GM12878 (cell line): ENCODE results near the gene FHIP2A. TPM values are rescaled to one million over a fixed set of nuclear protein-coding genes. Genes with fewer than 3 reads are reported as not detected.

Experiments used
- ATAC-seq: fragments of 200-7000 bp; cut with Tn5 transposase; 3 replicates; pipeline ENCODE4 v1.9.1; 2020; ENCODE audit warnings: mild to moderate bottlenecking, moderate library complexity
- BruUV-seq: library from RNA; stranded (reverse); fragments of 400-500 nt; replicated peaks from 2 replicates; lab custom pipeline; 2021; lab: Mats Ljungman, UMichigan
- CTCF ChIA-PET: fragments of 300-600 bp; sonication (Branson Sonifier 250); formaldehyde crosslinking; extraction: SDS; loops from one replicate; lab custom pipeline; 2021; ENCODE audit warnings: inconsistent platforms; lab: Yijun Ruan, JAX
- POLR2A ChIA-PET: fragments of 350-600 bp; formaldehyde crosslinking; extraction: SDS; loops from one replicate; lab custom pipeline; 2021; ENCODE audit warnings: inconsistent platforms; lab: Charles Lee
- RAD21 ChIA-PET: fragments of 300-600 bp; sonication (Branson Sonifier 250); formaldehyde crosslinking; loops from one replicate; lab custom pipeline; 2023; ENCODE audit warnings: antibody characterized with exemption; ENCODE audit not compliant: unreplicated experiment; lab: Charles Lee
- SMC1A ChIA-PET: fragments of 300-600 bp; sonication (Branson Sonifier 250); formaldehyde crosslinking; loops from one replicate; lab custom pipeline; 2023; ENCODE audit not compliant: unreplicated experiment, uncharacterized antibody; lab: Charles Lee
- DNase-seq: peaks from one replicate; pipeline ENCODE4 v3.0.0-alpha.2; 2011; ENCODE audit warnings: low read depth, low spot score
- FAIRE-seq: peaks from 3 replicates; lab custom pipeline; 2011; peaks lifted over from hg19 to GRCh38; lab: Jason Lieb, UNC
- H2AFZ ChIP-seq: 2 replicates; pipeline ENCODE4 v1.6.0; 2011; ENCODE audit warnings: low read depth, low read length, control low read depth; ENCODE audit not compliant: control insufficient read depth
- H3K27ac ChIP-seq: 2 replicates; pipeline ENCODE4 v1.5.1; 2011; ENCODE audit warnings: control low read depth; ENCODE audit not compliant: control insufficient read depth, insufficient read depth
- H3K27me3 ChIP-seq, 2 experiments: replicated peaks in 1 of 2; 2 replicates each; pipeline versions ENCODE4 v1.6.0 to v1.6.1; 2011; ENCODE audit warnings: low read length in 1 of 2; ENCODE audit not compliant: control insufficient read depth in 2 of 2, insufficient read depth in 2 of 2
- H3K36me3 ChIP-seq, 2 experiments: 2 replicates each; pipeline ENCODE4 v1.5.1; 2011; ENCODE audit warnings: low read length in 1 of 2; ENCODE audit not compliant: control insufficient read depth in 2 of 2, insufficient read depth in 2 of 2
- H3K4me1 ChIP-seq: 2 replicates; pipeline ENCODE4 v1.6.1; 2011; ENCODE audit warnings: mild to moderate bottlenecking, low read length, moderate library complexity, mixed read lengths; ENCODE audit not compliant: control insufficient read depth, insufficient read depth
- H3K4me2 ChIP-seq: 2 replicates; pipeline ENCODE4 v1.6.0; 2011; ENCODE audit warnings: control low read depth; ENCODE audit not compliant: control insufficient read depth, insufficient read depth
- H3K4me3 ChIP-seq: fragments of 200-600 bp; sonication (generic); 2 replicates; pipeline ENCODE4 v1.5.1; 2016
- H3K79me2 ChIP-seq: 2 replicates; pipeline ENCODE4 v1.6.0; 2011; ENCODE audit warnings: low read length; ENCODE audit not compliant: control insufficient read depth, insufficient read depth
- H3K9ac ChIP-seq: 2 replicates; pipeline ENCODE4 v1.8.0; 2011; ENCODE audit warnings: low read length, control low read depth, mixed read lengths; ENCODE audit not compliant: control insufficient read depth, insufficient read depth
- H3K9me3 ChIP-seq: replicated peaks from 3 replicates; pipeline ENCODE4 v1.5.1; 2011; ENCODE audit warnings: mild to moderate bottlenecking, low read length; ENCODE audit not compliant: control insufficient read depth, insufficient read depth
- H4K20me1 ChIP-seq: 2 replicates; pipeline ENCODE4 v1.6.0; 2011; ENCODE audit not compliant: control insufficient read depth, insufficient read depth
- CREB1 ChIP-seq: IDR thresholded peaks from 2 replicates; pipeline ENCODE4 v1.6.1; 2012; ENCODE audit warnings: low read depth, mild to moderate bottlenecking, inconsistent platforms
- MEF2A ChIP-seq: IDR thresholded peaks from 2 replicates; pipeline ENCODE4 v1.6.1; 2011; ENCODE audit warnings: low read depth, mild to moderate bottlenecking, low read length, moderate library complexity; ENCODE audit not compliant: insufficient read depth
- MYB ChIP-seq: fragments of 150-350 bp; IDR thresholded peaks from 2 replicates; pipeline ENCODE4 v1.6.1; 2014; ENCODE audit warnings: mild to moderate bottlenecking, low read depth, low read length, borderline replicate concordance
- NR2C2 ChIP-seq: IDR thresholded peaks from 2 replicates; pipeline ENCODE4 v1.6.1; 2011; ENCODE audit warnings: borderline replicate concordance, low read depth; ENCODE audit not compliant: control insufficient read depth, insufficient read length
- PML ChIP-seq: IDR thresholded peaks from 2 replicates; pipeline ENCODE4 v1.6.1; 2012; ENCODE audit warnings: low read length, inconsistent platforms
- TCF7 ChIP-seq: IDR thresholded peaks from 2 replicates; pipeline ENCODE4 v1.6.1; 2014; ENCODE audit warnings: antibody characterized with exemption, borderline replicate concordance
- in situ Hi-C: fragments of 300-500 bp; cut with MboI; formaldehyde crosslinking; loops from 9 replicates; pipeline ENCODE4 v1.14.3; 2018; ENCODE audit warnings: mixed read lengths
- intact Hi-C: fragments of 100-400 bp; cut with micrococcal nuclease; formaldehyde crosslinking; loops from one replicate; pipeline ENCODE4 v1.14.2; 2022; ENCODE audit not compliant: unreplicated experiment
- polyA plus RNA-seq, 11 experiments: library from polyadenylated mRNA; depleted of rRNA in 4 of 11; unstranded in 6 of 11; stranded (reverse) in 5 of 11; fragments of >200 nt; fragmentation: Nextera tagmentation in 4 of 11; fragmentation: Illumina TruSeq in 1 of 11; extraction: Ambion mirVana in 4 of 11; extraction: Trizol in 1 of 11; gene quantifications; 1 replicate in 1 of 11; 2 replicates in 10 of 11; pipeline versions ENCODE4 v1.2.1 to v1.2.3, GENCODE V29; 2011 to 2016; ENCODE audit warnings: inconsistent platforms in 2 of 11, missing spikeins in 2 of 11, low read depth in 1 of 11
- total RNA-seq, 4 experiments: library from RNA; depleted of rRNA in 3 of 4; stranded (reverse); fragments of >200 nt in 3 of 4; fragmentation: Illumina TruSeq in 1 of 4; extraction: Trizol in 1 of 4; gene quantifications; 2 replicates each; pipeline versions ENCODE4 v1.2.1 to v1.2.3, GENCODE V29; 2013 to 2021
- TF ChIP-seq, protein P1 (sequence below): fragments of 450-650 bp; IDR thresholded peaks from 2 replicates; pipeline ENCODE4 v1.6.1; 2017; ENCODE audit warnings: low read depth, mild to moderate bottlenecking, moderate library complexity

FHIP2A gene
- total and polyA plus RNA-seq, 10 of the 15 experiments (the other 5 are each of a cell fraction or from before 2014, with no cell fraction given): 6.8 to 30.4 (median 17.0) TPM

DNA sequence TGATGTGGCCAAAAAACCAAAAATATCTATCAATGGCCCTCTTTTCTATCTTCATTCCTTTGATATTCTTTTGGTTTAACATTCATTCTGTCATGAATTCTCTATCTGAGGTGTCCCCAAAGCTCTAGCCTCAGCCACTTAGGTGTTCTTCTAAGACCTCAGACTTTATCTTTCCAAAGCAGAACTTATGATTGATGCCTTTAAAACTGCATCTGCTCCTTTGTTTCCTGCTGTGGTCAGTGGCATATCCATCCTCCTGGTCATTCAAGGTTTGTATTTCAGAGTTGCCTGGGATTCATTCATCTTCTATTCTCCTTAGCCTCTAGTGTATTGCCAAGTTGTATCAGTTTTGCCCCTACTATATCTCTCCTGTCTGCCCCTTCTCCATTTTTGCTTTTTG is 30.6 kb downstream of the FHIP2A start:
- ChIA-PET RAD21 (no interaction called here), CTCF (interaction anchor here (1.3 kb wide), 1 partner anchor 28 kb away, joined by 3 read pairs; no protein-coding TSS in a partner anchor), SMC1A (interaction anchor here (1.2 to 1.6 kb wide), 2 partner anchors 9 to 25 kb away, joined by 3 to 4 read pairs; no protein-coding TSS in a partner anchor), POLR2A (no interaction called here)
- Histone ChIP-seq H3K36me3 (peaks cover 0 to 33% of the 10 kb centered on the region in 2 experiments; a peak in 3 of 4 replicates), H3K27ac (no peak overlapping the region), H3K9ac (no peak overlapping the region), H2AFZ (no peak overlapping the region), H3K9me3 (no peaks in the 10 kb centered on the region), H3K79me2 (no peaks in the 10 kb centered on the region), H3K4me2 (no peak overlapping the region), H3K4me3 (no peak overlapping the region), H4K20me1 (no peaks in the 10 kb centered on the region), H3K4me1 (no peaks in the 10 kb centered on the region), H3K27me3 (no peaks in the 10 kb centered on the region)
- DNase-seq: no peak
- no peak for TF ChIP-seq TCF7
- TF ChIP-seq, protein P1, sequence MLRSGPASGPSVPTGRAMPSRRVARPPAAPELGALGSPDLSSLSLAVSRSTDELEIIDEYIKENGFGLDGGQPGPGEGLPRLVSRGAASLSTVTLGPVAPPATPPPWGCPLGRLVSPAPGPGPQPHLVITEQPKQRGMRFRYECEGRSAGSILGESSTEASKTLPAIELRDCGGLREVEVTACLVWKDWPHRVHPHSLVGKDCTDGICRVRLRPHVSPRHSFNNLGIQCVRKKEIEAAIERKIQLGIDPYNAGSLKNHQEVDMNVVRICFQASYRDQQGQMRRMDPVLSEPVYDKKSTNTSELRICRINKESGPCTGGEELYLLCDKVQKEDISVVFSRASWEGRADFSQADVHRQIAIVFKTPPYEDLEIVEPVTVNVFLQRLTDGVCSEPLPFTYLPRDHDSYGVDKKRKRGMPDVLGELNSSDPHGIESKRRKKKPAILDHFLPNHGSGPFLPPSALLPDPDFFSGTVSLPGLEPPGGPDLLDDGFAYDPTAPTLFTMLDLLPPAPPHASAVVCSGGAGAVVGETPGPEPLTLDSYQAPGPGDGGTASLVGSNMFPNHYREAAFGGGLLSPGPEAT: no peak
- TF ChIP-seq CREB1: no peak
- TF ChIP-seq MEF2A: no peak
- TF ChIP-seq MYB: no peak
- no peak for TF ChIP-seq PML
- TF ChIP-seq NR2C2: no peak
- ATAC-seq: no peak
- intact Hi-C loops (no loop called here), in situ Hi-C loops (no loop called here)
- FAIRE-seq: no peak
- no TSS peak for BruUV-seq
